ENCODE measurements around the gene ADD3.
A peak's percentile ranks its signal among the peaks of the same experiment; 100 is the strongest.

ADD3 gene

GRCh38 chr10:110003524-110003885, 4.3 kb upstream of the ADD3 start:
- no peak for DNase-seq (ENCODE audit: low read depth in 2 of 2)

- no peak for DNase-seq (ENCODE audit: low read depth in 2 of 2)
Observed at GRCh38 chr10:110005719-110006118, 2.1 kb upstream of the ADD3 start.

- DNase-seq (ENCODE audit: low read depth in 2 of 2), result no peak
Observed at GRCh38 chr10:110006358-110007160, 1.2 kb upstream of the ADD3 start.

GRCh38 chr10:110007161-110007700, 553 bp upstream of the ADD3 start:
- peak; percentile 53 to 56 for DNase-seq (ENCODE audit: low read depth in 2 of 2)

GRCh38 chr10:110008518-110009339, 945 bp downstream of the ADD3 start:
- peak in 1 of 2 donors; percentile 18 for DNase-seq (ENCODE audit: low read depth in 2 of 2)

GRCh38 chr10:110009736-110010475, 2.1 kb downstream of the ADD3 start:
- DNase-seq (ENCODE audit: low read depth in 2 of 2), result peak in 1 of 2 donors; percentile 46

- no peak for DNase-seq (ENCODE audit: low read depth in 2 of 2)
Observed at GRCh38 chr10:110010486-110011378, 2.9 kb downstream of the ADD3 start.

GRCh38 chr10:110011681-110012080, 3.9 kb downstream of the ADD3 start:
- DNase-seq (ENCODE audit: low read depth in 2 of 2), result no peak

- DNase-seq (ENCODE audit: low read depth in 2 of 2), result peak in 1 of 2 donors; percentile 26
Observed at GRCh38 chr10:110013630-110014293, 6.0 kb downstream of the ADD3 start.

- DNase-seq (ENCODE audit: low read depth in 2 of 2), result no peak
Observed at GRCh38 chr10:110016039-110016438, 8.3 kb downstream of the ADD3 start.

- no peak for DNase-seq (ENCODE audit: low read depth in 2 of 2)
Observed at GRCh38 chr10:110017052-110017451, 9.3 kb downstream of the ADD3 start.

- DNase-seq (ENCODE audit: low read depth in 2 of 2), result no peak
Observed at GRCh38 chr10:110017907-110018306, 10.1 kb downstream of the ADD3 start.

- no peak for DNase-seq (ENCODE audit: low read depth in 2 of 2)
Observed at GRCh38 chr10:110020265-110020664, 12.5 kb downstream of the ADD3 start.

GRCh38 chr10:110022716-110023504, 15.1 kb downstream of the ADD3 start:
- no peak for DNase-seq (ENCODE audit: low read depth in 2 of 2)

GRCh38 chr10:110023785-110024465, 16.1 kb downstream of the ADD3 start:
- DNase-seq (ENCODE audit: low read depth in 2 of 2), result no peak

- DNase-seq (ENCODE audit: low read depth in 2 of 2), result no peak
Observed at GRCh38 chr10:110029450-110029849, 21.7 kb downstream of the ADD3 start.

GRCh38 chr10:110032801-110033700, 25.3 kb downstream of the ADD3 start:
- DNase-seq (ENCODE audit: low read depth in 2 of 2), result no peak

- no peak for DNase-seq (ENCODE audit: low read depth in 2 of 2)
Observed at GRCh38 chr10:110033701-110034235, 26.0 kb downstream of the ADD3 start.

Data from stimulated activated CD4-positive, alpha-beta T cell treated with anti-CD3 and anti-CD28 coated beads, Interleukin-1b, Interleukin-23, amount 100 ng/mL, for 4 hours (primary cell).